Hepatocyte (in vitro differentiated cells): ENCODE results near the gene MYH2.

Source experiments
- EZH2 ChIP-seq: fragments of 200-600 bp; sonication (generic); IDR thresholded peaks from 2 replicates; pipeline ENCODE4 v1.6.1; 2016; ENCODE audit warnings: antibody characterized with exemption, mild to moderate bottlenecking, borderline replicate concordance
- EZH2phosphoT487 ChIP-seq: fragments of 200-600 bp; sonication (generic); IDR thresholded peaks from one replicate; pipeline ENCODE4 v1.6.1; 2018; ENCODE audit warnings: antibody characterized with exemption, mild to moderate bottlenecking, low read depth, moderate library complexity; ENCODE audit not compliant: unreplicated experiment, severe bottlenecking
- TF ChIP-seq, protein P1 (sequence below): fragments of 200-600 bp; sonication (generic); IDR thresholded peaks from 2 replicates; pipeline ENCODE4 v1.5.1; 2016; ENCODE audit warnings: antibody characterized with exemption, mild to moderate bottlenecking; ENCODE audit not compliant: poor library complexity

DNA sequence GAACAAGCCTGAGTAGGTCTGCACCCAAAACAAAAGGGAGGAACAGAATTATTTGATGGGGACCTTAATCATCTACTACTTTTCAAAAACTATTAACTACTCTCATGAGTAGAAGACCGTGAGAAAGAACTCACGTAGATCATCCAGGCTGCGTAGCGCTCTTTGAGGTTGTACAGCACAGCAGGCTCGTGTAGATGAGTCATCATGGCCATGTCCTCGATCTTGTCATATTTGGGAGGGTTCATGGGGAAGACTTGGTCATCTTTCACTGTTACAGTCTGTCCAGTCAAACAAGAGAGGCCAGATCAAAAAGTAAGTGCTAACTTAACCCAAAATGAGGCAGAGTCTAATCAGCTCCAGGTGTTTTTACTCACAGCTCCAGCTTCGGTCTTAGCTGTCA is 33.4 kb downstream of the MYH2 start:
- TF ChIP-seq, protein P1, sequence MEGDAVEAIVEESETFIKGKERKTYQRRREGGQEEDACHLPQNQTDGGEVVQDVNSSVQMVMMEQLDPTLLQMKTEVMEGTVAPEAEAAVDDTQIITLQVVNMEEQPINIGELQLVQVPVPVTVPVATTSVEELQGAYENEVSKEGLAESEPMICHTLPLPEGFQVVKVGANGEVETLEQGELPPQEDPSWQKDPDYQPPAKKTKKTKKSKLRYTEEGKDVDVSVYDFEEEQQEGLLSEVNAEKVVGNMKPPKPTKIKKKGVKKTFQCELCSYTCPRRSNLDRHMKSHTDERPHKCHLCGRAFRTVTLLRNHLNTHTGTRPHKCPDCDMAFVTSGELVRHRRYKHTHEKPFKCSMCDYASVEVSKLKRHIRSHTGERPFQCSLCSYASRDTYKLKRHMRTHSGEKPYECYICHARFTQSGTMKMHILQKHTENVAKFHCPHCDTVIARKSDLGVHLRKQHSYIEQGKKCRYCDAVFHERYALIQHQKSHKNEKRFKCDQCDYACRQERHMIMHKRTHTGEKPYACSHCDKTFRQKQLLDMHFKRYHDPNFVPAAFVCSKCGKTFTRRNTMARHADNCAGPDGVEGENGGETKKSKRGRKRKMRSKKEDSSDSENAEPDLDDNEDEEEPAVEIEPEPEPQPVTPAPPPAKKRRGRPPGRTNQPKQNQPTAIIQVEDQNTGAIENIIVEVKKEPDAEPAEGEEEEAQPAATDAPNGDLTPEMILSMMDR = no peak
- TF ChIP-seq EZH2 (no peak), EZH2phosphoT487 (no peak)
